GM18520 (cell line): ENCODE results near the gene TOR3A.
A peak's percentile ranks its signal among the peaks of the same experiment; 100 is the strongest.
"Not testable (repeated sequence)": the region's sequence is repeated elsewhere in the genome, so short reads cannot be mapped to it uniquely, and the experiment has no call there.

Source experiments
- ATAC-seq: cut with Tn5 transposase; IDR thresholded peaks from one replicate; pipeline ENCODE4 v1.9.1; 2021; ENCODE audit not compliant: unreplicated experiment

TOR3A gene, protein sequence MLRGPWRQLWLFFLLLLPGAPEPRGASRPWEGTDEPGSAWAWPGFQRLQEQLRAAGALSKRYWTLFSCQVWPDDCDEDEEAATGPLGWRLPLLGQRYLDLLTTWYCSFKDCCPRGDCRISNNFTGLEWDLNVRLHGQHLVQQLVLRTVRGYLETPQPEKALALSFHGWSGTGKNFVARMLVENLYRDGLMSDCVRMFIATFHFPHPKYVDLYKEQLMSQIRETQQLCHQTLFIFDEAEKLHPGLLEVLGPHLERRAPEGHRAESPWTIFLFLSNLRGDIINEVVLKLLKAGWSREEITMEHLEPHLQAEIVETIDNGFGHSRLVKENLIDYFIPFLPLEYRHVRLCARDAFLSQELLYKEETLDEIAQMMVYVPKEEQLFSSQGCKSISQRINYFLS

DNA sequence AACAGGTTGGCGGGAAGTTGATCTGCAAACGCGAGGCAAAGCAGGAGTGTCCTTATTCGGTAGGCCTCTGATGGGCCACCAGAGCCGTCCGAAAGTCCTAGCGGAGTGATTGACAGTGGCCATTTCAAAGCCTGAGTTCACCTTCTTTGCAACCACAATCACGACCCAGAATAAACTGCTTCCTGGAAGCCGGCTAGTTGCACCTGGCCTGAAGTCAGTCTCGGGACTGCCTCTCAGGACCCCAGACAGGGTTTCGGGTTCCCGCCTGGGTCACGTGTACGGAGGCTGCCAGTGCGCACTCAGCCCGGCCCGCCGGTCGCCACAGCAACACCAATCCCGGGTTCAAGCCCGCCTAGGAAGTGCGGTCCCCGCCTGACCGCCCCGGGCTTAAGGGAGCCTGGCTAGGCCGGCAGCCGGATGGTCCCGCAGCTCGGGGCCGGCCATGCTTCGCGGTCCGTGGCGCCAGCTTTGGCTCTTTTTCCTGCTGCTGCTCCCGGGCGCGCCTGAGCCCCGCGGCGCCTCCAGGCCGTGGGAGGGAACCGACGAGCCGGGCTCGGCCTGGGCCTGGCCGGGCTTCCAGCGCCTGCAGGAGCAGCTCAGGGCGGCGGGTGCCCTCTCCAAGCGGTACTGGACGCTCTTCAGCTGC lies at the start of gene TOR3A:
Gene TOR3A (plus strand): TSS at position 384 of the 646 bp plus-strand sequence. CDS start 59 bp downstream, at position 443.
- peak; percentile 80 for ATAC-seq

- peak; percentile 82 for ATAC-seq
Observed at GRCh38 chr1:179034720-179035119, 47.1 kb upstream of the TOR3A start.

DNA sequence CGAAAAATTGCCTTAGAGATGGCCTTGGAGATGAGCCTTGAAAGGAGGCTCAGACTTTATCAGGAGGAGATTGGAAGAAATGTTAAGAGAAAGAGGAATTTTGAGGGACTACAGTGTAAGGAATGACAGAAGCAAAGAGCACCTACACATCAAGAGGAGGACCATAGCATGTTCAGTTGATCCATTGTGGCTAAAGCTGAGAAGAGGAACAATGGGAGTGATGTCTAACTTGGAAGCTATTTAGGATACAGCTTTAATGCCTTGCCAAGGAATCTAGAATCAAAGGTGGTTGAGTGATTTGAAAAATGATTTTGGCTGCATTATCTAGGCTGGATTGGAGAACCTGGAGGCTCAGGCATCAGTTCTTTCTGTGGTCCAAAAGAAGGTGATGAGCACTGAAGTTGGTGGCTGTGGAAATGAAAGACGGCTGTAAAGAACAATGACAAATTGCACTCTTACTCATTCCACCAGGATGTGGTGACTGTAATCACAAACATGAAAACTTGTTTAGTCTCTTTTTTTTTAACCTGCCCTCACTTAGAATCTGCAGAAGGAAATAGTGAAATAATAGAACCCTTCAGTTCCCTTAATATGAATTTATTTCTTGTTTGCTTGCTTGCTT lies 44.9 kb upstream of the TOR3A start:
- no peak for ATAC-seq

- no peak for ATAC-seq
Observed at GRCh38 chr1:179038528-179039281, 43.2 kb upstream of the TOR3A start.

GRCh38 chr1:179039502-179040174 lies 42.2 kb upstream of the TOR3A start:
- ATAC-seq, result not testable (repeated sequence)

DNA sequence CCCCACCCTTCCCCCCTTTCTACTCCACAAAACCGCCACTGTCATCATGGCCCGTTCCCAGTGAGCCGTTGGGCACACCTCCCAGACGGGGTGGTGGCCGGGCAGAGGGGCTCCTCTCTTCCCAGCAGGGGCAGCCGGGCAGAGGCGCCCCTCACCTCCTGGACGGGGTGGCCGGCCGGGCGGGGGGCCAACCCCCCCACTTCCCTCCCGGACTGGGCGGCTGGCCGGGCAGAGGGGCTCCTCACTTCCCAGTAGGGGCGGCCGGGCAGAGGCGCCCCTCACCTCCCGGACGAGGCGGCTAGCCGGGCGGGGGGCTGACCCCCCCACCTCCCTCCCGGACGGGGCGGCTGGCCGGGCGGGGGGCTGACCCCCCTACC lies 41.7 kb upstream of the TOR3A start:
- ATAC-seq, result not testable (repeated sequence)

DNA sequence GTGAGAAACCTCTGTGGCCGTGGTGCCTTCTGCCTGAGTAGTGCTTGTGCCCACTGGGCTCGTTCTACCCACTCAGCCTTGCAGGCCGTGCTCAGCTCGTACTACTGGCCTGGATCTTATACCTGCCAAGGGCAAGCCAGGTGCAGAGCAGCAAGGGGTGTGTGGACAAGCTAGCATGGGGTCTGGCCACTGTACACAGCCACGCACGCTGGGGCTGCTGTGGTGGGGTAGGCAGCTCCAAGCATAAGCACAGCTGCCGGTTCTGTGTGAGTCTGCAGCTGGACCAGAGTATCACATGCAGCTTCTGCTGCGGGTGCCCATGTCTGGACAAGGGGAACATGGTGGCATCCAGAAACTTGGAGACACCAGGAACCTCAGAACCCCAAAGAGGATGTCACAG lies 39.8 kb upstream of the TOR3A start:
- no peak for ATAC-seq

DNA sequence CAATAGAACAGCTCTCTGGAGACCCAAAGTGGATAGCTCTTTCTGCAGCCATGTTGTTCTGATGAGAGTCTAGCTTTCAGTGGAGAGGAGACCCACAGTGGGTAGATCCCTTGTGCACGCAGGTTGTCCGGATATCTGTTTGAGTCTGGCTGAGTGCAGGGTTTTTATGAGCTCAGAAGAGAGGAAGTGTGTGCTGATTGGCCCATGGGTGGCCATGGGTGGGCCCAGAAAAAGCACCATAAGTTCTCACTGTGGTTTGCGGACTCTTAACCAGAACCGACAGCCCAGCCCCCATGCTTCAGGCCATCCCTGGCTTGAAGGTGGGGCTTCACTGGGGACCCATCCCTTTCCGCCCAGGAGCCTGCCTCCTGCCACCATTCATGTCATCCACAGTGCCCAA lies 39.2 kb upstream of the TOR3A start:
- no peak for ATAC-seq

GRCh38 chr1:179043266-179043665 lies 38.6 kb upstream of the TOR3A start:
- ATAC-seq, result no peak

DNA sequence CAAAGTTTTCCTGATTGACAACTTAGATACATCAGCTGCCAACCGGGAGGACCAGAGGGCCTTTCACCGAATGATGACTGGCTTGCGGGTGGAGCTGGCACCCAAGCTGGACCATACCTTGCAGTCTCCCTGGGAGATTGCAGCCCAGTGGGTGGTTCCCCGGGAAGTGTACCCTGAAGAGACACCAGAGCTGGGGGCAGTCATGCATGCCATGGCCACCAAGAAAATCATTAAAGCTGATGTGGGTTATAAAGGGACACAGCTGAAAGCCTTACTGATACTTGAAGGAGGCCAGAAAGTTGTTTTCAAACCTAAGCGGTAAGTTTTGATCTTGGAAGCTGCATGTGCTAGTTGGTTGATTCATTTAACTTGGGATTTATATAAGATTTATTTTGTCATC lies 38.0 kb upstream of the TOR3A start:
- ATAC-seq, result no peak

- no peak for ATAC-seq
Observed at GRCh38 chr1:179046808-179047635, 34.8 kb upstream of the TOR3A start.

GRCh38 chr1:179047636-179047997 lies 34.3 kb upstream of the TOR3A start:
- no peak for ATAC-seq

- no peak for ATAC-seq
Observed at GRCh38 chr1:179048339-179049124, 33.3 kb upstream of the TOR3A start.

GRCh38 chr1:179052776-179053175 lies 29.1 kb upstream of the TOR3A start:
- no peak for ATAC-seq

GRCh38 chr1:179053486-179053885 lies 28.4 kb upstream of the TOR3A start:
- no peak for ATAC-seq

- ATAC-seq, result no peak
Observed at GRCh38 chr1:179055937-179056336, 25.9 kb upstream of the TOR3A start.

- ATAC-seq, result no peak
Observed at GRCh38 chr1:179058487-179059483, 23.1 kb upstream of the TOR3A start.
